GM18861 (cell line): ENCODE results near the gene SELL.
"Not testable (repeated sequence)": the region's sequence is repeated elsewhere in the genome, so short reads cannot be mapped to it uniquely, and the experiment has no call there.

ENCODE experiments used
- ATAC-seq: cut with Tn5 transposase; IDR thresholded peaks from one replicate; pipeline ENCODE4 v1.9.1; 2021; ENCODE audit not compliant: unreplicated experiment

The SELL gene

GRCh38 chr1:169711469-169712308 is at the start of gene SELL:
SELL (minus strand) TSS chr1:169711620; CDS start chr1:169711498, 122 bp downstream.
- peak; percentile 58 for ATAC-seq

- ATAC-seq, result no peak
These were observed 47.6 kb upstream of the SELL start for GRCh38 chr1:169759038-169759437.

GRCh38 chr1:169753549-169753948 is 42.1 kb upstream of the SELL start:
- no peak for ATAC-seq

GRCh38 chr1:169750041-169750440 is 38.6 kb upstream of the SELL start:
- ATAC-seq, result no peak

- no peak for ATAC-seq
These were observed 35.1 kb upstream of the SELL start for GRCh38 chr1:169746550-169746949.

GRCh38 chr1:169745015-169745861 is 33.8 kb upstream of the SELL start:
- ATAC-seq, result no peak

- no peak for ATAC-seq
These were observed 30.4 kb upstream of the SELL start for GRCh38 chr1:169741666-169742394.

- ATAC-seq, result no peak
These were observed 28.6 kb upstream of the SELL start for GRCh38 chr1:169739980-169740379.

- ATAC-seq, result no peak
These were observed 22.5 kb upstream of the SELL start, which contains the start of gene SELE for GRCh38 chr1:169733924-169734323. SELE (minus strand) TSS chr1:169734079; CDS start chr1:169733612, 467 bp downstream.

- ATAC-seq, result no peak
These were observed 20.0 kb upstream of the SELL start for GRCh38 chr1:169731446-169731845.

GRCh38 chr1:169729991-169730390 is 18.6 kb upstream of the SELL start:
- ATAC-seq, result no peak

- ATAC-seq, result no peak
These were observed 15.9 kb upstream of the SELL start for GRCh38 chr1:169727307-169727706.

GRCh38 chr1:169726851-169727250 is 15.4 kb upstream of the SELL start:
- ATAC-seq, result no peak

GRCh38 chr1:169725930-169726329 is 14.5 kb upstream of the SELL start:
- ATAC-seq, result no peak

- no peak for ATAC-seq
These were observed 12.7 kb upstream of the SELL start for GRCh38 chr1:169724168-169724567.

GRCh38 chr1:169723763-169724162 is 12.3 kb upstream of the SELL start:
- ATAC-seq, result no peak

GRCh38 chr1:169722779-169723178 is 11.4 kb upstream of the SELL start:
- no peak for ATAC-seq

- ATAC-seq, result not testable (repeated sequence)
These were observed 3.7 kb upstream of the SELL start for GRCh38 chr1:169715100-169715499.

- not testable (repeated sequence) for ATAC-seq
These were observed 1.7 kb upstream of the SELL start for GRCh38 chr1:169713090-169713489.

GRCh38 chr1:169712309-169712631 is 850 bp upstream of the SELL start:
- ATAC-seq, result no peak

GRCh38 chr1:169708647-169709046 is 2.8 kb downstream of the SELL start:
- no peak for ATAC-seq
